ENCODE results near the gene RFC1. TPM values are rescaled to one million over a fixed set of nuclear protein-coding genes. Genes with fewer than 3 reads are reported as not detected.
"Not testable (repeated sequence)": the region's sequence is repeated elsewhere in the genome, so short reads cannot be mapped to it uniquely, and the experiment has no call there.

Gene RFC1
- polyA plus RNA-seq, 1 donor from 2014 or later = 20.7 TPM

DNA sequence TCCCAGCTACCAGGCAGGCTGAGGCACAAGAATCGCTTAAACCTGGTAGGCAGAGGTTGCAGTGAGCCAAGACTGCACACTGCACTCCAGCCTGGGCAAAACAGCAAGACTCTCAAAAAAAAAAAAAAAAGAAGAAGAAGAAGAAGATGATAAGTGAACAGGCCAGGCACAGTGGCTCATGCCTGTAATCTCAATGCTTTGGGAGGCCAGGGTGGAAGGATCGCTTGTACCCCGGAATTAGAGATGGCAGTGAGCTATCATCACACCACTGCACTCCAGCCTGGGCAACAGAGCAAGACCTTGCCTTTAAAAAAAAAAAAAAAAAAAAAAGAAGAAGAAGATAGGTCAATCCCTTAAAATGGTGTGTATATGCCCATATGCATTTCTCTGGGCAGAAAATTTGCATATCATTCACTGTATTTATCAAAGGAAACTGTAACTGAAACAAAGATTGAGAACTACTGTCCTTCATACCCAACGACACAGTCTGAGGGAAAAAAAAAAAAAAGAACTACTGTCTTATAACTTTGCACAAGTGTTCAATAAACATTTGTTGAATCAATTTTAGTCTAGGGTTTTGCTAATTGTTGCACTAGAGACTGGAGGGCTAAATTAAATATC is 2.3 kb downstream of the RFC1 start:
- H3K4me3 ChIP-seq (ENCODE audit: low read length) = no peak overlapping the region
- no peak overlapping the region for H2AFZ ChIP-seq (ENCODE audit: low read depth, low read length)
- H3K27ac ChIP-seq (ENCODE audit: low read length) = no peak overlapping the region
- H3K4me2 ChIP-seq (ENCODE audit: low read length) = no peak overlapping the region
- no peaks in the 10 kb centered on the region for H3K27me3 ChIP-seq (ENCODE audit: insufficient read depth, low read depth, low read length)
- no peaks in the 10 kb centered on the region for H3K9me3 ChIP-seq (ENCODE audit: low read length)
- H3K9me2 ChIP-seq (ENCODE audit: insufficient read depth, low read length) = no peaks in the 10 kb centered on the region
- H3F3A ChIP-seq (ENCODE audit: insufficient read depth, low read length, poor library complexity, severe bottlenecking) = no peaks in the 10 kb centered on the region
- H4K20me1 ChIP-seq (ENCODE audit: insufficient read depth) = no peaks in the 10 kb centered on the region
- TF ChIP-seq POLR2AphosphoS5 (IDR thresholded peaks at IDR 0.05) (no peak), MXI1 (conservative IDR thresholded peaks at IDR 0.05; ENCODE audit: poor library complexity, severe bottlenecking) (no peak), EZH2 (IDR thresholded peaks at IDR 0.05; ENCODE audit: borderline replicate concordance, insufficient read depth, low read length, poor library complexity, severe bottlenecking) (no peak), SMC3 (conservative IDR thresholded peaks at IDR 0.05; ENCODE audit: poor library complexity) (no peak), CTCF (IDR thresholded peaks at IDR 0.05; ENCODE audit: poor library complexity, severe bottlenecking) (no peak), RAD21 (conservative IDR thresholded peaks at IDR 0.05) (no peak), TAF1 (IDR thresholded peaks at IDR 0.05; ENCODE audit: low read depth) (no peak), EP300 (conservative IDR thresholded peaks at IDR 0.05; ENCODE audit: poor library complexity, severe bottlenecking) (no peak)
- H3K36me3 ChIP-seq (ENCODE audit: insufficient read depth, low read length) = no peaks in the 10 kb centered on the region
- no peak overlapping the region for H3K9ac ChIP-seq (ENCODE audit: low read length)
- H3K79me2 ChIP-seq (replicated peaks; ENCODE audit: insufficient read depth, low read length) = peaks cover 54% of the 10 kb centered on the region

DNA sequence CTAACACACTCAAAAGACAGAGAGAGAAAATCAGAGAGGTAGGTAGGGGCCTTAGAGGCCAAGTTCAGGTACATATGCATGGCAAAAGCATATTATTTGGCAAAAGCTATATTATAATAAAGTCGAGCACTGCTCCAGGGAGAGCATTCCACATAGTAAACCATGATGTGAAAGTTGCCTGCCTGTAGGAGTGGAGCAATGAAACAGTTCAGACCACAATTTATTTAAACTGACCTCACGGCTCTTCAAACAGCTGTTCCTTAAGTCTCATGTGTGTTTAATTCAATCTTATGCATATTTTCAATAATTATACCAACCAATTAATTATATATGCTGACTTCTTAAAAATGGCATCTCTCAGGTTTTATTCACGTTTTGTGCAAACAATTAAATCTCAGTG is 3.3 kb downstream of the RFC1 start:
- Histone ChIP-seq H3K27ac (ENCODE audit: low read length) (no peak overlapping the region), H3K79me2 (replicated peaks; ENCODE audit: insufficient read depth, low read length) (peaks cover 54% of the 10 kb centered on the region), H4K20me1 (ENCODE audit: insufficient read depth) (no peaks in the 10 kb centered on the region)

GRCh38 chr4:39360611-39361010 is 5.6 kb downstream of the RFC1 start:
- H3K9me3 ChIP-seq (ENCODE audit: low read length); H3K27ac ChIP-seq (ENCODE audit: low read length); H3K4me2 ChIP-seq (ENCODE audit: low read length); H3K36me3 ChIP-seq (ENCODE audit: insufficient read depth, low read length); H3K27me3 ChIP-seq (ENCODE audit: insufficient read depth, low read depth, low read length); H4K20me1 ChIP-seq (ENCODE audit: insufficient read depth); H3K9ac ChIP-seq (ENCODE audit: low read length); H3K9me2 ChIP-seq (ENCODE audit: insufficient read depth, low read length); H2AFZ ChIP-seq (ENCODE audit: low read depth, low read length); H3F3A ChIP-seq (ENCODE audit: insufficient read depth, low read length, poor library complexity, severe bottlenecking); H3K4me3 ChIP-seq (ENCODE audit: low read length): not testable (repeated sequence)
- H3K79me2 ChIP-seq (replicated peaks; ENCODE audit: insufficient read depth, low read length) = peaks cover 49% of the 10 kb centered on the region

More for the DNA sequence above, 3.3 kb downstream of the RFC1 start:
- H3K4me3 ChIP-seq (ENCODE audit: low read length) = no peak overlapping the region
- H3K27me3 ChIP-seq (ENCODE audit: insufficient read depth, low read depth, low read length) = no peaks in the 10 kb centered on the region
- TF ChIP-seq SMC3 (conservative IDR thresholded peaks at IDR 0.05; ENCODE audit: poor library complexity) = no peak
- TF ChIP-seq CTCF (IDR thresholded peaks at IDR 0.05; ENCODE audit: poor library complexity, severe bottlenecking) = no peak
- no peak for TF ChIP-seq EP300 (conservative IDR thresholded peaks at IDR 0.05; ENCODE audit: poor library complexity, severe bottlenecking)
- no peak for TF ChIP-seq EZH2 (IDR thresholded peaks at IDR 0.05; ENCODE audit: borderline replicate concordance, insufficient read depth, low read length, poor library complexity, severe bottlenecking)
- no peak for TF ChIP-seq RAD21 (conservative IDR thresholded peaks at IDR 0.05)
- no peak for TF ChIP-seq POLR2AphosphoS5 (IDR thresholded peaks at IDR 0.05)
- TF ChIP-seq, protein P1, sequence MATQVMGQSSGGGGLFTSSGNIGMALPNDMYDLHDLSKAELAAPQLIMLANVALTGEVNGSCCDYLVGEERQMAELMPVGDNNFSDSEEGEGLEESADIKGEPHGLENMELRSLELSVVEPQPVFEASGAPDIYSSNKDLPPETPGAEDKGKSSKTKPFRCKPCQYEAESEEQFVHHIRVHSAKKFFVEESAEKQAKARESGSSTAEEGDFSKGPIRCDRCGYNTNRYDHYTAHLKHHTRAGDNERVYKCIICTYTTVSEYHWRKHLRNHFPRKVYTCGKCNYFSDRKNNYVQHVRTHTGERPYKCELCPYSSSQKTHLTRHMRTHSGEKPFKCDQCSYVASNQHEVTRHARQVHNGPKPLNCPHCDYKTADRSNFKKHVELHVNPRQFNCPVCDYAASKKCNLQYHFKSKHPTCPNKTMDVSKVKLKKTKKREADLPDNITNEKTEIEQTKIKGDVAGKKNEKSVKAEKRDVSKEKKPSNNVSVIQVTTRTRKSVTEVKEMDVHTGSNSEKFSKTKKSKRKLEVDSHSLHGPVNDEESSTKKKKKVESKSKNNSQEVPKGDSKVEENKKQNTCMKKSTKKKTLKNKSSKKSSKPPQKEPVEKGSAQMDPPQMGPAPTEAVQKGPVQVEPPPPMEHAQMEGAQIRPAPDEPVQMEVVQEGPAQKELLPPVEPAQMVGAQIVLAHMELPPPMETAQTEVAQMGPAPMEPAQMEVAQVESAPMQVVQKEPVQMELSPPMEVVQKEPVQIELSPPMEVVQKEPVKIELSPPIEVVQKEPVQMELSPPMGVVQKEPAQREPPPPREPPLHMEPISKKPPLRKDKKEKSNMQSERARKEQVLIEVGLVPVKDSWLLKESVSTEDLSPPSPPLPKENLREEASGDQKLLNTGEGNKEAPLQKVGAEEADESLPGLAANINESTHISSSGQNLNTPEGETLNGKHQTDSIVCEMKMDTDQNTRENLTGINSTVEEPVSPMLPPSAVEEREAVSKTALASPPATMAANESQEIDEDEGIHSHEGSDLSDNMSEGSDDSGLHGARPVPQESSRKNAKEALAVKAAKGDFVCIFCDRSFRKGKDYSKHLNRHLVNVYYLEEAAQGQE (IDR thresholded peaks at IDR 0.05; ENCODE audit: borderline replicate concordance) = no peak
- TF ChIP-seq TAF1 (IDR thresholded peaks at IDR 0.05; ENCODE audit: low read depth) = no peak
- no peak for TF ChIP-seq MXI1 (conservative IDR thresholded peaks at IDR 0.05; ENCODE audit: poor library complexity, severe bottlenecking)
- H3K9me3 ChIP-seq (ENCODE audit: low read length) = no peaks in the 10 kb centered on the region
- no peak overlapping the region for H3K9ac ChIP-seq (ENCODE audit: low read length)
- H3F3A ChIP-seq (ENCODE audit: insufficient read depth, low read length, poor library complexity, severe bottlenecking) = no peaks in the 10 kb centered on the region
- H3K9me2 ChIP-seq (ENCODE audit: insufficient read depth, low read length) = no peaks in the 10 kb centered on the region
- no peak overlapping the region for H3K4me2 ChIP-seq (ENCODE audit: low read length)
- H2AFZ ChIP-seq (ENCODE audit: low read depth, low read length) = no peak overlapping the region
- H3K36me3 ChIP-seq (ENCODE audit: insufficient read depth, low read length) = no peaks in the 10 kb centered on the region

All from neural cell (in vitro differentiated cells).